Measurements from ENCODE around the gene PFAS. TPM values are rescaled to one million over a fixed set of nuclear protein-coding genes. Genes with fewer than 3 reads are reported as not detected.

The PFAS gene
- total and polyA plus RNA-seq, 2 of the 8 experiments (the other 6 are each of a cell fraction or from before 2014, with no cell fraction given) = 88.4 to 248 TPM

GRCh38 chr17:8273884-8274444 lies 24.9 kb downstream of the PFAS start (continued):
- TF ChIP-seq CHD7 (IDR thresholded peaks at IDR 0.05; ENCODE audit: insufficient replicate concordance, low read length) (no peak), MAX (IDR thresholded peaks at IDR 0.05) (no peak), ASH2L (IDR thresholded peaks at IDR 0.05; ENCODE audit: low read length) (no peak), TCF12 (IDR thresholded peaks at IDR 0.05; ENCODE audit: low read depth, low read length) (no peak), EZH2 (IDR thresholded peaks at IDR 0.05; ENCODE audit: low read depth, low read length, severe bottlenecking) (no peak), POU5F1 (IDR thresholded peaks at IDR 0.05; ENCODE audit: low read depth, low read length) (no peak), CHD2 (IDR thresholded peaks at IDR 0.05; ENCODE audit: low read length) (no peak), TAF7 (optimal IDR thresholded peaks at IDR 0.05; ENCODE audit: borderline replicate concordance, low read depth, low read length) (no peak), ATF2 (IDR thresholded peaks at IDR 0.05; ENCODE audit: low read length) (no peak), CHD1 (IDR thresholded peaks at IDR 0.05; ENCODE audit: low read depth, low read length) (no peak)
